ENCODE measurements around the gene TEPSIN.

Gene TEPSIN

GRCh38 chr17:81238815-81239713 is at the start of gene TEPSIN, which contains the start of gene NDUFAF8:
TEPSIN (minus strand) TSS chr17:81239055; CDS start chr17:81239033, 22 bp downstream.
NDUFAF8 (plus strand) TSS chr17:81239318; CDS start chr17:81239364, 46 bp downstream.
- peak; percentile 92 to 93 for DNase-seq (ENCODE audit: low read depth in 2 of 2)

GRCh38 chr17:81287741-81288430 is 49.0 kb upstream of the TEPSIN start:
- DNase-seq (ENCODE audit: low read depth in 2 of 2): no peak

GRCh38 chr17:81287152-81287551 is 48.3 kb upstream of the TEPSIN start:
- DNase-seq (ENCODE audit: low read depth in 2 of 2): no peak

- no peak for DNase-seq (ENCODE audit: low read depth in 2 of 2)
Measured at GRCh38 chr17:81286491-81287145, 47.8 kb upstream of the TEPSIN start.

GRCh38 chr17:81285894-81286293 is 47.0 kb upstream of the TEPSIN start:
- no peak for DNase-seq (ENCODE audit: low read depth in 2 of 2)

- DNase-seq (ENCODE audit: low read depth in 2 of 2): peak; percentile 51 to 61
Measured at GRCh38 chr17:81285179-81285878, 46.5 kb upstream of the TEPSIN start.

- DNase-seq (ENCODE audit: low read depth in 2 of 2): no peak
Measured at GRCh38 chr17:81282876-81283275, 44.0 kb upstream of the TEPSIN start.

- no peak for DNase-seq (ENCODE audit: low read depth in 2 of 2)
Measured at GRCh38 chr17:81282141-81282540, 43.3 kb upstream of the TEPSIN start.

- no peak for DNase-seq (ENCODE audit: low read depth in 2 of 2)
Measured at GRCh38 chr17:81280571-81280970, 41.7 kb upstream of the TEPSIN start.

- no peak for DNase-seq (ENCODE audit: low read depth in 2 of 2)
Measured at GRCh38 chr17:81279278-81280275, 40.7 kb upstream of the TEPSIN start.

- no peak for DNase-seq (ENCODE audit: low read depth in 2 of 2)
Measured at GRCh38 chr17:81278831-81279230, 40.0 kb upstream of the TEPSIN start.

- no peak for DNase-seq (ENCODE audit: low read depth in 2 of 2)
Measured at GRCh38 chr17:81277946-81278693, 39.3 kb upstream of the TEPSIN start.

- DNase-seq (ENCODE audit: low read depth in 2 of 2): no peak
Measured at GRCh38 chr17:81277421-81277820, 38.6 kb upstream of the TEPSIN start.

GRCh38 chr17:81276781-81277180 is 37.9 kb upstream of the TEPSIN start:
- DNase-seq (ENCODE audit: low read depth in 2 of 2): no peak

GRCh38 chr17:81274471-81274855 is 35.6 kb upstream of the TEPSIN start:
- DNase-seq (ENCODE audit: low read depth in 2 of 2): no peak

- no peak for DNase-seq (ENCODE audit: low read depth in 2 of 2)
Measured at GRCh38 chr17:81273698-81274470, 35.0 kb upstream of the TEPSIN start.

GRCh38 chr17:81272616-81273015 is 33.8 kb upstream of the TEPSIN start:
- no peak for DNase-seq (ENCODE audit: low read depth in 2 of 2)

GRCh38 chr17:81271226-81271625 is 32.4 kb upstream of the TEPSIN start:
- DNase-seq (ENCODE audit: low read depth in 2 of 2): no peak

GRCh38 chr17:81270279-81270678 is 31.4 kb upstream of the TEPSIN start:
- DNase-seq (ENCODE audit: low read depth in 2 of 2): no peak
